Right atrium auricular region (tissue), 2 donors: ENCODE measurements around the gene MAJIN. TPM values are rescaled to one million over a fixed set of nuclear protein-coding genes. Genes with fewer than 3 reads are reported as not detected.
A peak's percentile ranks its signal among the peaks of the same experiment; 100 is the strongest.

Source experiments
- DNase-seq: peaks from one replicate; pipeline ENCODE4 v3.0.0-alpha.2; 2019; ENCODE audit warnings: low spot score
- H3K27ac ChIP-seq, 2 donors: fragments of 200-600 bp; sonication (generic); 1 replicate in 1 of 2; 2 replicates in 1 of 2; pipeline ENCODE4 v1.5.1; 2016 to 2019
- H3K27me3 ChIP-seq, 2 donors: fragments of 200-600 bp; sonication (generic); one replicate each; pipeline versions ENCODE4 v1.5.1 to v1.6.0; 2017 to 2019
- H3K36me3 ChIP-seq: fragments of 200-600 bp; sonication (generic); one replicate; pipeline ENCODE4 v1.5.1; 2016
- H3K4me1 ChIP-seq, 2 donors: fragments of 200-600 bp; sonication (generic); one replicate each; pipeline versions ENCODE4 v1.5.1 to v1.6.0; 2017 to 2019
- H3K4me3 ChIP-seq, 2 donors: fragments of 200-600 bp; sonication (generic); 1 replicate in 1 of 2; 2 replicates in 1 of 2; pipeline ENCODE4 v1.5.1; 2017 to 2019; ENCODE audit warnings: mild to moderate bottlenecking in 1 of 2, moderate library complexity in 1 of 2
- H3K9me3 ChIP-seq, 2 donors: fragments of 200-600 bp; sonication (generic); one replicate each; pipeline ENCODE4 v1.5.1; 2019
- total RNA-seq, 2 donors: library from RNA; depleted of rRNA; stranded (reverse); fragments of >200 nt; gene quantifications; one replicate each; pipeline ENCODE4 v1.1.0, GENCODE V29; 2016
- TF ChIP-seq, protein P1 (sequence below), 2 donors: fragments of 200-600 bp; sonication (generic); IDR thresholded peaks; one replicate each; pipeline ENCODE4 v1.5.1; 2019; ENCODE audit warnings: antibody characterized with exemption in 2 of 2

The MAJIN gene
- total RNA-seq, 2 donors from 2014 or later, result not detected

DNA sequence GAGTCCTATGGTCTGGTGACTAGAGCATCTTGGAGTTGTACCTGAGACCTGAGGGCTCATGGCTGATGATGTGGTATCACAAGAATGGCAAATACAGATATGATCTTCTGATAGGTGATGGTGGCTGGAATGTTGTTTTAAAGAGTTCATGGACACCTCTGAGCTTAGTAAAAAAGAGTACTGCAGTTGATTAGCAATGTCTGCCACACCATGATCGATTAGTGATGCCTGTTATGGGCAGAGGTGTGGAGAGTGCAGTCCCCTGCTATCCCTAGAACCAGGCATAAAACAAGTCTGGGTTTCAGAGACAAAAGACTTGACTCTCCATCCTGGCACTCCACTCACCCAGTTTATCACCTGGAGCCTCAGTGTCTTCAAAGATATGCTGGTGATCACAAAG, 26.2 kb upstream of the MAJIN start:
- H3K27me3 ChIP-seq, result no peaks in the 10 kb centered on the region
- no peak overlapping the region for H3K4me3 ChIP-seq
- DNase-seq, result no peak
- peaks cover 0 to 10% of the 10 kb centered on the region in 2 donors for H3K4me1 ChIP-seq
- no peaks in the 10 kb centered on the region for H3K9me3 ChIP-seq
- no peak overlapping the region for H3K27ac ChIP-seq
- no peaks in the 10 kb centered on the region for H3K36me3 ChIP-seq
- TF ChIP-seq, protein P1, sequence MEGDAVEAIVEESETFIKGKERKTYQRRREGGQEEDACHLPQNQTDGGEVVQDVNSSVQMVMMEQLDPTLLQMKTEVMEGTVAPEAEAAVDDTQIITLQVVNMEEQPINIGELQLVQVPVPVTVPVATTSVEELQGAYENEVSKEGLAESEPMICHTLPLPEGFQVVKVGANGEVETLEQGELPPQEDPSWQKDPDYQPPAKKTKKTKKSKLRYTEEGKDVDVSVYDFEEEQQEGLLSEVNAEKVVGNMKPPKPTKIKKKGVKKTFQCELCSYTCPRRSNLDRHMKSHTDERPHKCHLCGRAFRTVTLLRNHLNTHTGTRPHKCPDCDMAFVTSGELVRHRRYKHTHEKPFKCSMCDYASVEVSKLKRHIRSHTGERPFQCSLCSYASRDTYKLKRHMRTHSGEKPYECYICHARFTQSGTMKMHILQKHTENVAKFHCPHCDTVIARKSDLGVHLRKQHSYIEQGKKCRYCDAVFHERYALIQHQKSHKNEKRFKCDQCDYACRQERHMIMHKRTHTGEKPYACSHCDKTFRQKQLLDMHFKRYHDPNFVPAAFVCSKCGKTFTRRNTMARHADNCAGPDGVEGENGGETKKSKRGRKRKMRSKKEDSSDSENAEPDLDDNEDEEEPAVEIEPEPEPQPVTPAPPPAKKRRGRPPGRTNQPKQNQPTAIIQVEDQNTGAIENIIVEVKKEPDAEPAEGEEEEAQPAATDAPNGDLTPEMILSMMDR (IDR thresholded peaks at IDR 0.05), result no peak

DNA sequence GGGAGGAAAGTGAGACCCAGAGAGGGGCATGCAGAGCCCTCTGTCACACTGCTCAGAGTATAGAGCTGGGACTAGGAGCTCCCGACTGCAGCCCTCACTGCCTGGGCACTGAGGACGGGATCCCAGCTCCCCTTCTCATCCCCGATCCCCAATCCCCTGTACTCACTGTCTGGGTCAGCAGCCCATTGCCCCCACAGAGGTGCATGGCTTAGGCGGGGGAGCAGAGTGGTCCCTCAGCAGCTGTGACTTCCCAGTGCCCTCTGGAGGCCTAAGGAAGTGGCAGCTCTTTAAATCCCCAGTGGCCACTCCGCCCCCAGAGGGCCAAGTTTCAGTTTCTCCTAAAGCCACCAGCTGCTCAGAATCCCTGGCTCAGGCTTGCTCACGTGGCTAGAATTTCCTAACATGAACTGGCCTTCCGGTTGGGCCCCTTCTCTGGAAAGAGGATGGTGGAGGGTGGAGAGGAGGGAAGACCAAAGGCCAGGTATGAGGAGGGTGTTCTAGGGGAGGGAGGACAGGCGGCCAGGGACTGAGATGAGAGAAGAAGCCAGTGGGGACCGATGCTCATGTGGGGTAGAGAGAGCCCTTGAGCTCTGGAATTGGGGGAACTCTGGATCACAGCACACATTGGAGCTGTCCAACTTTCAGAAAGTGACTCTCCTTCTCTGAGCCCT, 24.9 kb upstream of the MAJIN start, which contains the start of gene BATF2:
Gene BATF2, minus strand, starts transcription at position 262 of the 671 bp plus-strand sequence. Its CDS starts 57 bp downstream, at position 205.
- H3K9me3 ChIP-seq, result no peaks in the 10 kb centered on the region
- H3K27me3 ChIP-seq, result no peaks in the 10 kb centered on the region
- H3K4me1 ChIP-seq, result peaks cover 0 to 10% of the 10 kb centered on the region in 2 donors
- peak; percentile 79 for DNase-seq
- TF ChIP-seq, protein P1 (IDR thresholded peaks at IDR 0.05), result peak in 1 of 2 donors; percentile 40
- no peaks in the 10 kb centered on the region for H3K36me3 ChIP-seq
- peak within 1 kb of the TSS; percentile 48 to 54 for H3K27ac ChIP-seq
- peak within 1 kb of the TSS; percentile 27 to 45 for H3K4me3 ChIP-seq

DNA sequence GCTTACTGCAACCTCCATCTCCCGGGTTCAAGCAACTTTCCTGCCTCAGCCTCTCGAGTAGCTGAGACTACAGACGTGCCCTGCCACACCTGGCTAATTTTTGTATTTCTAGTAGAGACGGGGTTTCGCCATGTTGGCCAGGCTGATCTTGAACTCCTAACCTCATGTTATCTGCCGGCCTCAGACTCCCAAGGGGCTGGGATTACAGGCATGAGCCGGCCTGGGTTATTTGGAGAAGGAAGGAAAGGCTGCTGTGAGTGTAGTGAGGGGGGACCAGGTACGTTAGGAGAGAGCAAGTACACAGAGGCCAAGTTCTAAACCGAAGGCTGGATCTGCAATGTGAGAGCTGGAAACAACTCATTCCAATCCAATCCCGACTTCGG, 24.4 kb upstream of the MAJIN start:
- peak overlapping the region; percentile 48 to 54 for H3K27ac ChIP-seq
- no peaks in the 10 kb centered on the region for H3K27me3 ChIP-seq
- DNase-seq, result no peak
- H3K4me1 ChIP-seq, result peaks cover 0 to 10% of the 10 kb centered on the region in 2 donors
- TF ChIP-seq, protein P1 (IDR thresholded peaks at IDR 0.05), result no peak
- H3K36me3 ChIP-seq, result no peaks in the 10 kb centered on the region
- no peaks in the 10 kb centered on the region for H3K9me3 ChIP-seq
- peak overlapping the region; percentile 27 to 45 for H3K4me3 ChIP-seq

DNA sequence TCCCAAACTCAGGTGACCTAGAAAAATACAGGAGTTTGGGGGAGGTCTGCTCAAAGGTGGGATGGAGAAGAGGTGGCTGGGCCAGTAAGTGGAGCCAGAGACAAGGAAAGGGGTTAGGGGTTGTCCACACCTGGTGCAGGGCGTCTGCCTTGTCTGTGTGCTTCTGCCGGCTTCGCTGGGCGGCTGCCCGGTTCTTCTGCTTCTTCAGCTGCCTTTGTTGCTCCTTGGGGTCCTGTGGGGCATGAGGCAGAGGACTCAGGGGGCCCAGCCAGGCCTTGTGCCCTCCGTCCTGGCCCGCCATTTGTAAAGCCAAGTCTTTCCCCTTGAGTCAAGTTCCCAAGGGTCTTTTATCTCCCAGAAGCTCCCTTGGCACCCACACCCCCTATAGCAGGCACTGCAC, 22.4 kb upstream of the MAJIN start:
- Histone ChIP-seq H3K4me1 (peaks cover 0 to 26% of the 10 kb centered on the region in 2 donors), H3K9me3 (no peaks in the 10 kb centered on the region), H3K4me3 (no peak overlapping the region), H3K27me3 (no peaks in the 10 kb centered on the region), H3K27ac (no peak overlapping the region), H3K36me3 (no peaks in the 10 kb centered on the region)
- TF ChIP-seq, protein P1 (IDR thresholded peaks at IDR 0.05), result no peak
- no peak for DNase-seq

DNA sequence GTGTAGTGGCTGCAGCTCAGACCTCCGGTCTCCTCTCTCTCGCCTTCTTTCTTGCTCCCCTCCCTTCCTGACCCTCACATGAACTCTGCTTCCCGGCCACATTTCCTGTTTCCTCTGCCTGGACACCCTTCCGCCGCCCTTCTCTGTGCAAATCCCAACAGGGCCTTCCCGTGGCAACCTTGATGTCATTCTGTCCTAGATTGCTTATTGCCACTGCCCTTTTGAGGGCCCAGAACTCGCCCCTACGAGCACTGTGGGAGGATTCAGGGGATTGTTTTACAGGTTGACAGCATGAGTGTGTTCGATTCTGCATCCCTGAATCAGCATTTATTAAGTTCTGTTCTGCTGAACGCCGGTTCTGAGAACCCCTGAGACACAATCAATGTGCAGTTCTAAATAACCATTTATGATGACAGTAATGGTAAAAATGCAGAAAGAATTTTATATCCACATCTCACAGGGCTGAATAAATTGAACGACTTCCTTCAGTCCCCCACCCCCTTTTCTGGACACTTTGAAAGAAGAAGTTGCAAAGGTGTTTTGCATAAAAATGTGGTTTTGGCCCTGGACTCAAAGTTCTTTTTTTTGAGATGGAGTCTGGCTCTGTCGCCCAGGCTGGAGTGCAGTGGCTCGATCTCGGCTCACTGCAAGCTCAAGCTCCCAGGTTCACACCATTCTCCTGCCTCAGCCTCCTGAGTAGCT, 18.5 kb upstream of the MAJIN start:
- H3K27me3 ChIP-seq, result no peaks in the 10 kb centered on the region
- peak overlapping the region in 1 of 2 donors; percentile 45 for H3K27ac ChIP-seq
- peak; percentile 73 for DNase-seq
- H3K4me3 ChIP-seq, result peak overlapping the region in 1 of 2 donors; percentile 3
- TF ChIP-seq, protein P1 (IDR thresholded peaks at IDR 0.05), result no peak
- peaks cover 0 to 21% of the 10 kb centered on the region in 2 donors for H3K4me1 ChIP-seq
- no peaks in the 10 kb centered on the region for H3K9me3 ChIP-seq
- no peaks in the 10 kb centered on the region for H3K36me3 ChIP-seq
